Panc1 (cell line): ENCODE measurements around the gene CPA5. TPM values are rescaled to one million over a fixed set of nuclear protein-coding genes. Genes with fewer than 3 reads are reported as not detected.

Experiments used
- ATAC-seq: fragments of 200-7000 bp; cut with Tn5 transposase; 2 replicates; pipeline ENCODE4 v1.9.1; 2020; ENCODE audit warnings: mild to moderate bottlenecking, moderate library complexity
- BruUV-seq: library from RNA; stranded (reverse); fragments of 400-500 nt; replicated peaks from 2 replicates; lab custom pipeline; 2021; lab: Mats Ljungman, UMichigan
- CTCF ChIA-PET: fragments of 300-600 bp; sonication (Branson Sonifier 250); formaldehyde crosslinking; loops from one replicate; lab custom pipeline; 2022; ENCODE audit warnings: antibody characterized with exemption; lab: Charles Lee
- POLR2A ChIA-PET: fragments of 300-600 bp; sonication (Branson Sonifier 250); formaldehyde crosslinking; loops from one replicate; lab custom pipeline; 2022; ENCODE audit warnings: antibody characterized with exemption; lab: Charles Lee
- DNase-seq: peaks from one replicate; pipeline ENCODE4 v3.0.0-alpha.2; 2010; ENCODE audit warnings: low read depth, low spot score
- H3K27ac ChIP-seq: 2 replicates; pipeline ENCODE4 v1.5.1; 2011; ENCODE audit warnings: mild to moderate bottlenecking, low read length, inconsistent platforms
- H3K27me3 ChIP-seq: fragments of 200-500 bp; sonication (Bioruptor generic); 2 replicates; pipeline ENCODE4 v1.6.0; 2014; ENCODE audit warnings: low read length, inconsistent platforms; ENCODE audit not compliant: control insufficient read depth, insufficient read depth
- H3K36me3 ChIP-seq: fragments of 200-500 bp; sonication (Bioruptor generic); 2 replicates; pipeline ENCODE4 v1.5.1; 2014; ENCODE audit warnings: inconsistent platforms, mild to moderate bottlenecking, low read length, moderate library complexity; ENCODE audit not compliant: control insufficient read depth, insufficient read depth
- H3K4me1 ChIP-seq: 2 replicates; pipeline ENCODE4 v1.5.1; 2011; ENCODE audit warnings: inconsistent platforms, mild to moderate bottlenecking, low read length, moderate library complexity; ENCODE audit not compliant: control insufficient read depth, insufficient read depth
- H3K4me3 ChIP-seq, 2 experiments: 2 replicates each; pipeline ENCODE4 v1.5.1; 2011 to 2012; ENCODE audit warnings: low read depth in 2 of 2, low read length in 2 of 2, mild to moderate bottlenecking in 2 of 2, inconsistent platforms in 1 of 2, moderate library complexity in 1 of 2
- H3K9me3 ChIP-seq: fragments of 200-500 bp; sonication (Bioruptor generic); 2 replicates; pipeline ENCODE4 v1.5.1; 2014; ENCODE audit warnings: low read depth, mild to moderate bottlenecking, inconsistent platforms, low read length, moderate library complexity; ENCODE audit not compliant: control insufficient read depth, insufficient read depth
- CTCF ChIP-seq: fragments of 450-650 bp; IDR thresholded peaks from 2 replicates; pipeline ENCODE4 v1.5.1; 2017; ENCODE audit warnings: mild to moderate bottlenecking
- POLR2AphosphoS5 ChIP-seq: IDR thresholded peaks from 2 replicates; pipeline ENCODE4 v1.6.1; 2012; ENCODE audit warnings: mild to moderate bottlenecking, low read depth, low read length, moderate library complexity
- REST ChIP-seq, 2 experiments: IDR thresholded peaks; 2 replicates each; pipeline ENCODE4 v1.6.1; 2011 to 2012; ENCODE audit warnings: low read depth in 2 of 2, control low read depth in 1 of 2, low read length in 1 of 2, mild to moderate bottlenecking in 1 of 2, moderate library complexity in 1 of 2; ENCODE audit not compliant: insufficient read depth in 1 of 2
- SIN3A ChIP-seq: IDR thresholded peaks from 2 replicates; pipeline ENCODE4 v1.6.1; 2012; ENCODE audit warnings: low read depth, mild to moderate bottlenecking, low read length, moderate library complexity, borderline replicate concordance; ENCODE audit not compliant: insufficient read depth
- TCF7L2 ChIP-seq: IDR thresholded peaks from 2 replicates; pipeline ENCODE4 v1.6.1; 2011; ENCODE audit warnings: mild to moderate bottlenecking, low read depth, low read length, inconsistent platforms
- in situ Hi-C: cut with HindIII; loops from 2 replicates; pipeline ENCODE4 v1.10.0; 2016; ENCODE audit warnings: low sequenced_read_pairs, low pct_unique_long_range_greater_than_20kb
- intact Hi-C: fragments of 100-400 bp; cut with micrococcal nuclease; formaldehyde crosslinking; loops from one replicate; pipeline ENCODE4 v1.10.0; 2022; ENCODE audit not compliant: unreplicated experiment
- total RNA-seq: library from RNA; stranded (reverse); gene quantifications from one replicate; pipeline ENCODE4 v1.2.1, GENCODE V29; 2021; ENCODE audit not compliant: unreplicated experiment

CPA5 gene
- total RNA-seq, 1 experiment from 2014 or later: not detected

GRCh38 chr7:130401578-130401977, 57.0 kb downstream of the CPA5 start:
- TF ChIP-seq TCF7L2 (no peak), SIN3A (no peak), CTCF (no peak)
- BruUV-seq: no TSS peak
- CTCF ChIA-PET: no interaction called here

GRCh38 chr7:130405003-130405402, 60.4 kb downstream of the CPA5 start:
- DNase-seq (no peak), ATAC-seq (no peak)
- in situ Hi-C loops: no loop called here
- H3K4me1 ChIP-seq: no peaks in the 10 kb centered on the region
- ChIA-PET CTCF (no interaction called here), POLR2A (no interaction called here)
- no peak overlapping the region for H3K27ac ChIP-seq
- H3K36me3 ChIP-seq: no peaks in the 10 kb centered on the region
- no peaks in the 10 kb centered on the region for H3K27me3 ChIP-seq
- no peaks in the 10 kb centered on the region for H3K9me3 ChIP-seq
- H3K4me3 ChIP-seq: no peak overlapping the region
- intact Hi-C loops: no loop called here
- BruUV-seq: no TSS peak
- TF ChIP-seq SIN3A (no peak), CTCF (no peak), TCF7L2 (no peak), POLR2AphosphoS5 (no peak), REST (IDR thresholded peaks at IDR 0.05; ENCODE audit: insufficient read depth in 1 of 2, low read depth in 2 of 2, low read length in 1 of 2) (no peak)

More at GRCh38 chr7:130401578-130401977, 57.0 kb downstream of the CPA5 start:
- no peak overlapping the region for H3K27ac ChIP-seq
- H3K9me3 ChIP-seq: no peaks in the 10 kb centered on the region
- no peak overlapping the region for H3K4me3 ChIP-seq
- DNase-seq (no peak), ATAC-seq (no peak)
- intact Hi-C loops (no loop called here), in situ Hi-C loops (no loop called here)
- H3K4me1 ChIP-seq: no peaks in the 10 kb centered on the region
- POLR2A ChIA-PET: no interaction called here
- no peaks in the 10 kb centered on the region for H3K27me3 ChIP-seq
- no peaks in the 10 kb centered on the region for H3K36me3 ChIP-seq
